Ascending aorta (tissue), 2 donors: Measurements from ENCODE around the gene PEX10. TPM values are rescaled to one million over a fixed set of nuclear protein-coding genes. Genes with fewer than 3 reads are reported as not detected.

Source experiments
- DNase-seq, 2 donors: peaks; one replicate each; pipeline ENCODE4 v3.0.0-alpha.2; 2019; ENCODE audit warnings: low spot score in 2 of 2
- H3K27ac ChIP-seq, 2 donors: fragments of 200-600 bp; sonication (generic); one replicate each; pipeline ENCODE4 v1.5.1; 2016 to 2017; ENCODE audit warnings: mild to moderate bottlenecking in 1 of 2
- H3K27me3 ChIP-seq: fragments of 200-600 bp; sonication (generic); one replicate; pipeline ENCODE4 v1.5.1; 2017
- H3K36me3 ChIP-seq, 2 donors: fragments of 200-600 bp; sonication (generic); one replicate each; pipeline ENCODE4 v1.5.1; 2016
- H3K4me1 ChIP-seq, 2 donors: fragments of 200-600 bp; sonication (generic); one replicate each; pipeline ENCODE4 v1.5.1; 2016 to 2017; ENCODE audit warnings: mild to moderate bottlenecking in 1 of 2
- H3K4me3 ChIP-seq, 2 donors: fragments of 200-600 bp; sonication (generic); one replicate each; pipeline ENCODE4 v1.5.1; 2016 to 2017; ENCODE audit warnings: mild to moderate bottlenecking in 1 of 2
- H3K9me3 ChIP-seq, 2 donors: fragments of 200-600 bp; sonication (generic); one replicate each; pipeline ENCODE4 v1.5.1; 2016
- intact Hi-C: fragments of 100-400 bp; cut with DNase I; formaldehyde crosslinking; loops from one replicate; pipeline ENCODE4 v1.15.1; 2023
- total RNA-seq: library from RNA; depleted of rRNA; stranded (reverse); fragments of >200 nt; gene quantifications from one replicate; pipeline ENCODE4 v1.1.0, GENCODE V29; 2016
- TF ChIP-seq, protein P1 (sequence below), 3 experiments: fragments of 200-600 bp in 2 of 3; fragments of 450-650 bp in 1 of 3; sonication (generic) in 2 of 3; IDR thresholded peaks; one replicate each; pipeline ENCODE4 v1.5.1; 2016 to 2019; ENCODE audit warnings: antibody characterized with exemption in 3 of 3, mild to moderate bottlenecking in 1 of 3, moderate library complexity in 1 of 3

The PEX10 gene
- total RNA-seq, 1 donor from 2014 or later, result 26.1 TPM

DNA sequence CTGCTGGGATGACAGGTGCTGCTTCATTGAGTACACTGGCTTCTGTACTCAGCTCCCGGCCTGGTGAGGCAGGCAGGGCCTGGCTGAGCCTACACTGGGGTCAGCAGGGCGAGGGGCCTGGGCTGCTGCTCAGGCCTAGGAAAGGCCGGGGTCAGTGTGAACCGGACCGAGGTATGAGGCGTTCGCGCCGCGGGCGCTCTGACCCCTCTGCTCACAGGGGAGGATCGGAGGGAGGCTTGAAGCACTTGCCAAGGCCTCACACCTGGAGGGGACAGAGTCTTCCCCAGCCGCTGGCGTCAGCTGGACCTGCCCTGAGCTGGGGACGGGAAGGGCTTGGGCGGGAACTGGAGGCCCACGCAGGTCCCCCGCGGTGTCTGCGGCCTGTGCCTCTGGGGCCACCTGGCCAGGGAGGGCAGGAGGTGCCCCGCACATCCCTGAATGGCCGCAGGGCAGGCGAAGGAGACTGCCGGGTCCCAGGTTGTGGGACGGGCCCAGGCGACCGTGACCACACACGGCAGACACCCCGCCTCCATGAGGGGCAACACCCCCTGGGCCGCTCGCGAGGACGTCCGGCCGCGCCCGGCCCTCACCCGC is 466 bp downstream of the PEX10 start:
- no peak for DNase-seq
- no peaks in the 10 kb centered on the region for H3K9me3 ChIP-seq
- intact Hi-C loops, result loop anchor here (1.0 to 10.0 kb wide), 8 partner anchors 21 to 1489 kb away; partner anchors contain the start of genes C1orf174, MORN1, PRXL2B and RER1
- peak overlapping the region; percentile 79 for H3K27ac ChIP-seq
- peak overlapping the region; percentile 87 to 98 for H3K4me3 ChIP-seq
- peaks cover 12 to 26% of the 10 kb centered on the region in 2 donors for H3K4me1 ChIP-seq
- H3K36me3 ChIP-seq, result peaks cover 10 to 25% of the 10 kb centered on the region in 2 donors
- H3K27me3 ChIP-seq, result peaks cover 5% of the 10 kb centered on the region
- TF ChIP-seq, protein P1, sequence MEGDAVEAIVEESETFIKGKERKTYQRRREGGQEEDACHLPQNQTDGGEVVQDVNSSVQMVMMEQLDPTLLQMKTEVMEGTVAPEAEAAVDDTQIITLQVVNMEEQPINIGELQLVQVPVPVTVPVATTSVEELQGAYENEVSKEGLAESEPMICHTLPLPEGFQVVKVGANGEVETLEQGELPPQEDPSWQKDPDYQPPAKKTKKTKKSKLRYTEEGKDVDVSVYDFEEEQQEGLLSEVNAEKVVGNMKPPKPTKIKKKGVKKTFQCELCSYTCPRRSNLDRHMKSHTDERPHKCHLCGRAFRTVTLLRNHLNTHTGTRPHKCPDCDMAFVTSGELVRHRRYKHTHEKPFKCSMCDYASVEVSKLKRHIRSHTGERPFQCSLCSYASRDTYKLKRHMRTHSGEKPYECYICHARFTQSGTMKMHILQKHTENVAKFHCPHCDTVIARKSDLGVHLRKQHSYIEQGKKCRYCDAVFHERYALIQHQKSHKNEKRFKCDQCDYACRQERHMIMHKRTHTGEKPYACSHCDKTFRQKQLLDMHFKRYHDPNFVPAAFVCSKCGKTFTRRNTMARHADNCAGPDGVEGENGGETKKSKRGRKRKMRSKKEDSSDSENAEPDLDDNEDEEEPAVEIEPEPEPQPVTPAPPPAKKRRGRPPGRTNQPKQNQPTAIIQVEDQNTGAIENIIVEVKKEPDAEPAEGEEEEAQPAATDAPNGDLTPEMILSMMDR (IDR thresholded peaks at IDR 0.05), result no peak

DNA sequence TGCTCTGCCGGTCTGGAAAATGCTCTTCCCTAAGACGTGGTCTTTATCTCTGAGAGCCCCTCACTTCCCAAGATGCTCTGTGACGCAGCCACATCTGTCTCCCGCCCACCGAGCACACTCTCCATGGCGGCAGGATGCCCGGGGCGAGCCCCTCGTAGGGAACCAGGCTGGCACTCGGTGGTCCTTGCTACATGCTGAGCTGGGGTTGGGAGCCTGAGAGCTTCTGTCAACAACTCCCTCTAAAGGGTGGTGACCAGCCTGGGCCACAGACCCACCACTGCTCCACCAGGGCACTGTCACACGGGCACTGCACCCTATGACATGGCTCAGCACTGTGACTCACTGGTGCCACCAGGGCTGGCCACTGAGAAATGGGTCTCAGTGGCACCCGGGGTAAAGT is 2.6 kb downstream of the PEX10 start:
- TF ChIP-seq, protein P1 (IDR thresholded peaks at IDR 0.05), result no peak
- no peaks in the 10 kb centered on the region for H3K27me3 ChIP-seq
- no peak overlapping the region for H3K27ac ChIP-seq
- H3K4me3 ChIP-seq, result no peak overlapping the region
- DNase-seq, result no peak
- peaks cover 17 to 46% of the 10 kb centered on the region in 2 donors for H3K36me3 ChIP-seq
- intact Hi-C loops, result loop anchor here (10.0 kb wide), 1 partner anchor 1015 kb away; no protein-coding TSS in a partner anchor
- H3K9me3 ChIP-seq, result no peaks in the 10 kb centered on the region
- H3K4me1 ChIP-seq, result peaks cover 12 to 26% of the 10 kb centered on the region in 2 donors

DNA sequence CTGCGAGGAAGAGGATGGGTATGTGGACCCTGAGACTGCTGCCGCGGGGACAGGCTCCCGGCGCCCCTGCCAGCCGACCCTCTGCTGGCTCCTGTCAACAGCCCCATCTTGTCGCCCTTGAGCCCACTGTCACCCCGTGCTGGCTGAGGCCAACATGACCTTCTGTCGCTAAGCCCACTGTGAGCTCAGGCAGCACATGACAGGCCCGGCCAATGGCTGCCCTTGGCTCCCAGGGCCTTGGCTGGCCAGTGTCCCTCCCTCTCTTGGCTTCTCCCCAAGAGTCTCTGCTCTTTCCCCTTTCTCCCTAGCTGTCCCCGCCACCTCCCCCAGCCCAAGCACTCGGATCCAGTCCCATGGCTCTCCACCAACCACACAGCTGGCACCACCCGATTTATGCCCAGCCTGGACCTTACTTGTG is 3.5 kb downstream of the PEX10 start:
- H3K27me3 ChIP-seq, result no peaks in the 10 kb centered on the region
- TF ChIP-seq, protein P1 (IDR thresholded peaks at IDR 0.05), result no peak
- no peaks in the 10 kb centered on the region for H3K9me3 ChIP-seq
- H3K4me3 ChIP-seq, result no peak overlapping the region
- H3K36me3 ChIP-seq, result peaks cover 25 to 55% of the 10 kb centered on the region in 2 donors
- DNase-seq, result no peak
- peaks cover 5 to 18% of the 10 kb centered on the region in 2 donors for H3K4me1 ChIP-seq
- H3K27ac ChIP-seq, result no peak overlapping the region
- intact Hi-C loops, result no loop called here

DNA sequence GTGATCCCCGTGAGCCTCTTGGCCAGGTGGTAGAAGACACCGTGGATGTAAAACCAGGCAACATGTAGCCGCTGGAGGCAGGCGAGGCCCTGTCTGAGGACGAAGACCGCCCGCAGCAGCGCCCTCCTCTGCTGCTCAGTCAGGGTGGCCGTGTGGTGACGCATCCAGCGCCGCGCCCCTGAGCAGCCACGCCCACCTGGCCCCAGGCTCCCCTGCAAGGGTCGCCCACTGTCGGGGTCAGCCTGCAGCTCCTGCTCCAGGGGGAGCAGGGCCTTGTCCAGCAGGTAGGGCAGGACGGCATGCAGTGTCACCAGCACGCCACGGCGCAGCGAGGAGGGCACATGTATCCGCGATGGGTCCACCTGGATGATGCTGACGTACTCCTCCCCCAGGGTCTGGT is 3.9 kb downstream of the PEX10 start:
- DNase-seq, result no peak
- peaks cover 29 to 59% of the 10 kb centered on the region in 2 donors for H3K36me3 ChIP-seq

DNA sequence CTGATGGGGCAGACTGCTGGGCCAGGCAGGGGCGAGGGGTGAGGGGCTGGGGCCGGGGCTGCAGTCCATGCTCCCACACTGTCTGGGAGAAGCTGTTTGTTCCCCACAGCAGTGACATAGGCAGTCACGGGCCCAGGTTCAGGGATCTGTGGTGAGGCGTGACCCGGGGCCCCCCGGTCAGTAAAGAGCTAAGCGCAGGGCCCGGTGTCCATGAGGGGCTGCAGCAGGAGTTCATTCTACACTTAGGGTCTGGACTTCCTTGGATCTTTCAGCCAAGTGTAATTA is 4.4 kb downstream of the PEX10 start:
- H3K4me1 ChIP-seq, result peaks cover 0 to 9% of the 10 kb centered on the region in 2 donors
- no peak for DNase-seq
- TF ChIP-seq, protein P1 (IDR thresholded peaks at IDR 0.05), result no peak
- H3K4me3 ChIP-seq, result no peak overlapping the region
- intact Hi-C loops, result no loop called here
- H3K36me3 ChIP-seq, result peaks cover 35 to 64% of the 10 kb centered on the region in 2 donors
- H3K27ac ChIP-seq, result no peak overlapping the region
- H3K9me3 ChIP-seq, result no peaks in the 10 kb centered on the region
- no peaks in the 10 kb centered on the region for H3K27me3 ChIP-seq

More for the DNA sequence above, 3.9 kb downstream of the PEX10 start:
- Histone ChIP-seq H3K9me3 (no peaks in the 10 kb centered on the region), H3K4me1 (peaks cover 5 to 14% of the 10 kb centered on the region in 2 donors), H3K27me3 (no peaks in the 10 kb centered on the region), H3K4me3 (no peak overlapping the region), H3K27ac (no peak overlapping the region)
- TF ChIP-seq, protein P1 (IDR thresholded peaks at IDR 0.05), result no peak
- intact Hi-C loops, result no loop called here
